GM06990 (cell line): ENCODE data around the gene PPM1M.
"Not testable (repeated sequence)": the region's sequence is repeated elsewhere in the genome, so short reads cannot be mapped to it uniquely, and the experiment has no call there.

Source experiments
- DNase-seq: peaks from one replicate; pipeline ENCODE4 v3.0.0-alpha.2; 2011; ENCODE audit not compliant: insufficient read length; ENCODE audit errors: extremely low read depth
- H3K27me3 ChIP-seq: replicated peaks from 2 replicates; pipeline ENCODE4 v1.6.0; 2011; ENCODE audit warnings: low read length; ENCODE audit not compliant: control insufficient read depth, insufficient read depth
- H3K36me3 ChIP-seq: 2 replicates; pipeline ENCODE4 v1.5.1; 2011; ENCODE audit warnings: low read length; ENCODE audit not compliant: control insufficient read depth, insufficient read depth
- H3K4me3 ChIP-seq: replicated peaks from 2 replicates; pipeline ENCODE4 v1.5.1; 2011; ENCODE audit warnings: low read depth, mild to moderate bottlenecking, control low read depth, low read length
- TF ChIP-seq, protein P1 (sequence below): IDR thresholded peaks from 2 replicates; pipeline ENCODE4 v1.5.1; 2011; ENCODE audit warnings: low read length, control low read depth, mild to moderate bottlenecking, inconsistent platforms; ENCODE audit not compliant: insufficient read depth, poor library complexity, severe bottlenecking

The PPM1M gene

DNA sequence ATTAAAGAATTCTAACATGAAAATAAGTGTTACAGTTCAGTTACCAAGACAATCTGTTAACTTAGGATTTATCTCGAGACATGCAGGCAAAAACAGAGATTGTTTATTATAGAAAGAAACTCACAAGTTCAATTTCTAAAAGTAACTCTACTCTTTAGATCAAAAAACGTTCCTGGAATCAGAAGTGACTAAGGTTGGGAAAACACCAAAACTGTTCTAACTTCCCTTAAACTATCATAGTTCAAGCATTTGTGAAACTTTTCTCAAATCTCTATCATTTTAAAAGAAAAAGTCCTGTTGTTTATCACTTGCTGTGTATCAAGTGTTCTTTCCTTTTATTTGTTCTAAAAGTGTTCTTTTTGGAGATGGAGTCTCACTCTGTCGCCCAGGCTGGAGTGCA lies 24.2 kb downstream of the PPM1M start:
- H3K27me3 ChIP-seq = no peaks in the 10 kb centered on the region
- DNase-seq = no peak
- H3K4me3 ChIP-seq = no peak overlapping the region
- H3K36me3 ChIP-seq = peaks cover 23% of the 10 kb centered on the region
- TF ChIP-seq, protein P1, sequence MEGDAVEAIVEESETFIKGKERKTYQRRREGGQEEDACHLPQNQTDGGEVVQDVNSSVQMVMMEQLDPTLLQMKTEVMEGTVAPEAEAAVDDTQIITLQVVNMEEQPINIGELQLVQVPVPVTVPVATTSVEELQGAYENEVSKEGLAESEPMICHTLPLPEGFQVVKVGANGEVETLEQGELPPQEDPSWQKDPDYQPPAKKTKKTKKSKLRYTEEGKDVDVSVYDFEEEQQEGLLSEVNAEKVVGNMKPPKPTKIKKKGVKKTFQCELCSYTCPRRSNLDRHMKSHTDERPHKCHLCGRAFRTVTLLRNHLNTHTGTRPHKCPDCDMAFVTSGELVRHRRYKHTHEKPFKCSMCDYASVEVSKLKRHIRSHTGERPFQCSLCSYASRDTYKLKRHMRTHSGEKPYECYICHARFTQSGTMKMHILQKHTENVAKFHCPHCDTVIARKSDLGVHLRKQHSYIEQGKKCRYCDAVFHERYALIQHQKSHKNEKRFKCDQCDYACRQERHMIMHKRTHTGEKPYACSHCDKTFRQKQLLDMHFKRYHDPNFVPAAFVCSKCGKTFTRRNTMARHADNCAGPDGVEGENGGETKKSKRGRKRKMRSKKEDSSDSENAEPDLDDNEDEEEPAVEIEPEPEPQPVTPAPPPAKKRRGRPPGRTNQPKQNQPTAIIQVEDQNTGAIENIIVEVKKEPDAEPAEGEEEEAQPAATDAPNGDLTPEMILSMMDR = no peak

DNA sequence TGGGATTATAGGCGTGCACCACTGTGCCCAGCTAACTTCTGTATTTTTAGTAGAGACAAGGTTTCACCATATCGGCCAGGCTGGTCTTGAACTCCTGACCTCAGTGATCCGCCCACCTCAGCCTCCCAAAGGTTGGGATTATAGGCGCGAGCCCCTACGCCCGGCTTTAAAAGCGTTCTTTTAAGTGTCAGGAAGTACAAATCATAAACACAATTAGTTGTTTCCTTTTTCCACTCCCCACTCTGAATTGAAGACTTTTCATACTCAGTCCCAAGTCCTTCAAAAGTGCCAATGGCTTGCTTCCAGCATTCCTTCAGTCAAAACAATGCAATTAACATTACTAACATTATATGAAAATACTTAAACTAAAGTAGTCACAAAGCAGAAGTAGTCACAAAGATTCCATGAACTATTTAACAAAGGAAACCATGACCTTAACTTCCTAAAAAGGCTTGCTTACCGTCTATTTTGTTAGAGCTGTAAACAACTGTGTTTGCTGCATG lies 24.7 kb downstream of the PPM1M start:
- TF ChIP-seq, protein P1 = no peak
- Histone ChIP-seq H3K4me3 (no peak overlapping the region), H3K36me3 (peaks cover 23% of the 10 kb centered on the region), H3K27me3 (no peaks in the 10 kb centered on the region)
- DNase-seq = no peak

DNA sequence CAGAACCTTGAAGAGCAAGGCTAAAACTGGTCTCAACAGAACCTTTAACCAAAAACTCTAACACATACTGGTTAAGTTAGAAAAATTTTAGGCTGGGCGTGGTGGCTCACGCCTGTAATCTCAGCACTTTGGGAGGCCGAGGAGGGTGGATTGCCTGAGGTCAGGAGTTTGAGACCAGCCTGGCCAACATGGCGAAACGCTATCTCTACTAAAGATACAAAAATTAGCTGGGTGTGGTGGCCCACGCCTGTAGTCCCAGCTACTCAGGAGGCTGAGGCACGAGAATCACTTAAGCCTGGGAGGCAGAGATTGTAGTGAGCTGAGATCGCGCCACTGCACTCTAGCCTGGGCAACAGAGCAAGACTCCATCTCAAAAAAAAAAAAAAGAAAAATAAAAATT lies 26.6 kb downstream of the PPM1M start:
- H3K27me3 ChIP-seq, DNase-seq: not testable (repeated sequence)
- peaks cover 13% of the 10 kb centered on the region for H3K36me3 ChIP-seq
- peak overlapping the region; percentile 1; the same call in 1 of the 2 replicates for H3K4me3 ChIP-seq

DNA sequence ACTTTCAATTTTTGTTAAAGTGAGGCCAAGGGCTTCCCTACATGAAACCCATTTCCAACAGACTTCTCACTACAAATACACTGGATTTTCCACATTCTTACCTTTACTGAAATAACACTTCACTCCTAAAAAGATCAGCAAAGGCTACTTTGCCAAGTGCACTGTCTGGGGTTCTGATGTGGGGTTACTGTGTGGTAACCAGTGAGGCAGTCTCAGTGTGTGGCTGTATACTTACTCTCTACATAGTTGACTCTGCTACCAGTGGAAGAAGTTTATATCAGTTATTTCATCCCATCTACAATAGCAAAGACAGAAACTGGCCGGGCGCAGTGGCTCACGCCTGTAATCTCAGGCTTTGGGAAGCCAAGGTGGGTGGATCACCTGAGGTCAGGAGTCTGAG lies 27.3 kb downstream of the PPM1M start:
- peaks cover 11% of the 10 kb centered on the region for H3K36me3 ChIP-seq
- H3K27me3 ChIP-seq = no peaks in the 10 kb centered on the region
- no peak for DNase-seq
- TF ChIP-seq, protein P1 = no peak
- H3K4me3 ChIP-seq = no peak overlapping the region

DNA sequence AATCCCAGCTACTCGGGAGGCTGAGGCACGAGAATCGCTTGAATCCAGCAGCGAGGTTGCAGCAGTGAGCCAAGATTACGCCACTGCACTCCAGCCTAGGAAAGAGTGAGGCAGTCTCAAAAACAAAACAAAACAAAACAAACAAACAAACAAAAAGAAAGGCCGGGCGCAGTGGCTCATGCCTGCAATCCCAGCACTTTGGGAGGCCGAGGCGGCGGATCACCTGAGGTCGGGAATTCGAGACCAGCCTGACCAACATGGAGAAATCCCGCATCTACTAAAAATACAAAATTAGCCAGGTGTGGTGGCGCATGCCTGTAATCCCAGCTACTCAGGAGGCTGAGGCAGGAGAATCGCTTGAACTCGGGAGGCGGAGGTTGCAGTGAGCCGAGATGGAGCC lies 29.2 kb downstream of the PPM1M start:
- not testable (repeated sequence) for DNase-seq, H3K27me3 ChIP-seq, H3K4me3 ChIP-seq, H3K36me3 ChIP-seq

DNA sequence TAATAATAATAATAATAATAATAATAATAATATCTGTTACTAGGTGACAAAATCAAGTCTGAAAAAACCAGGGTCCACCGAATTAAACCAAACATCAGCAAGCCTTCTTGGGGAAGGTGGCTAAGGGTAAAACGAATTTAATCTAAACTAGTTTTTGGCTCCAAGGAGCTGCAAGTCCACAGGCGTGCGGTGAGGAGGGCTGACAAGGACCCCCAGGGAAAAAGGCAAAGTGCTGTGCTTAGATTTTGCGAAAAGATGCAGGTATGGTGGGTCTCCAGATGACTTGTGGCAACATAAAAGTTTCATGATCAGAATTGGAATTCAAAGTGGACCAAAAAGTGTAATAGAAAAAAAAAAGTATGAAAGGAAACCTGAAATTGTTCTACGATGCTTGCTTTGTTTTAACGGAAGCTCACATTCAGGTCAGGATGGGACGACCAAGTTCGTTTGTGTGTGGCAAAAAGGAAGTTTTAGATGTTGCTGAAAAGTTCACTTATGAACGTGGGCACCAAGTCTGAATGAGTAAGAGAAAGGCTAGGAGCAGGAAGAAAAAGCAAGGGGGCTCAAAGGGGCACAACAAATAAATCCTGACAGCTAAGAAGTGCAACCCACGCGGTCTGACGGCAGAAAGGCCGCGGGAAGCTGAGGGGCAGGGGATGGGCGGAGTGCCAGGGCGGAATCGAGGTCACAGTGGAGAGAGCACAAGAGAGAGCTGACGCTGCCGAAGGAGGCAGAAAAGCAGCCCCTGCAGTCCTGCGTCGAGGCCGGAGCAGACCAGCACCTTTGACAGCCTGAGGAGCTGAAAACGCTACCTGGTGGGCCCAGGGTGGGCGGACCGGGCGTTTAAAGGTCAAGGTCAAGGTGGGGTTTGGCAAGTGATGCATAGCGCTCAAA lies 31.8 kb downstream of the PPM1M start:
- H3K4me3 ChIP-seq = peak overlapping the region; percentile 92
- peaks cover 2% of the 10 kb centered on the region for H3K36me3 ChIP-seq
- H3K27me3 ChIP-seq = no peaks in the 10 kb centered on the region
- DNase-seq = peak; percentile 80
- TF ChIP-seq, protein P1 = no peak
